NCI-H1417 treated with DMSO at 0.1 percent for 48 hours (cell line): ENCODE data around the gene DOK3.
"Not testable (repeated sequence)": the region's sequence is repeated elsewhere in the genome, so short reads cannot be mapped to it uniquely, and the experiment has no call there.

Source experiments
- DNase-seq: peaks from one replicate; lab custom pipeline; 2025; lab: John Stamatoyannopoulos, UW

DOK3 gene

GRCh38 chr5:177535125-177535524 lies 25.5 kb upstream of the DOK3 start:
- DNase-seq = no peak

GRCh38 chr5:177534433-177534832 lies 24.8 kb upstream of the DOK3 start:
- not testable (repeated sequence) for DNase-seq

DNA sequence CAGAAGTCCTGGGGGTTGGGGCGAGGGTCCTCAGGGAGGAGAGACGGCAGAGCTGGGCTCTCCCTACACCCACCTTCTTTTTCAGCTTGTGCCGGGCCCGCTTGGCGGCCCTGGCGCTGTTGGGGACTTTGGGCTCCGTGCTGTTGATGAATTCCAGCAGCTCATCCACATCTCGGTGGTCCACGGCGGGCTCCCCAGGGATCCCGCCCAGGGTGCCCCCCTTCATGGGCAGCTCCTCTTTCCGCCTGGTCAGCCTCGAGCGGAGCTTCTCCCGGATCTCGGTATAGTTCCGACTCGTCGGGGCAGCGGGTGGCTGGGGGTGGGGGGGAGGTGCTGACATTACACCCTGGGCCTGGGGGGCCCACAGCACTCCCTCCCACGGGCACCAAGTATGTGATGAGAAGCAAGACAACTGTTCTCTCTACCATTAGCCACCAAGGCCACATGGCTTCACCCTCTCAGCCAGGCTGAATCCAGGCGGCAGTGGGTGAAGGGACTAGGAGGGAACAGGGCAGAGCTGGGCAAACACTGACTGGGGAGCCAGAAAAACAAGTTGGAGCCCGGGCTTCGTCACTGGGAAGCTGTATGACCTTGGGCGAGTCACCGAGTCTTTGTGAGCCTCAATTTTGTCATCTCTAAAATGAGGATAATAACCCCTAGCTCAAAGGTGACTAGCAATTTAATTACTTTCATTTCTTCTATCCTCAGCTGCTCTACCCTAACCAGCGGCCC lies 21.7 kb upstream of the DOK3 start:
- DNase-seq = no peak

DNA sequence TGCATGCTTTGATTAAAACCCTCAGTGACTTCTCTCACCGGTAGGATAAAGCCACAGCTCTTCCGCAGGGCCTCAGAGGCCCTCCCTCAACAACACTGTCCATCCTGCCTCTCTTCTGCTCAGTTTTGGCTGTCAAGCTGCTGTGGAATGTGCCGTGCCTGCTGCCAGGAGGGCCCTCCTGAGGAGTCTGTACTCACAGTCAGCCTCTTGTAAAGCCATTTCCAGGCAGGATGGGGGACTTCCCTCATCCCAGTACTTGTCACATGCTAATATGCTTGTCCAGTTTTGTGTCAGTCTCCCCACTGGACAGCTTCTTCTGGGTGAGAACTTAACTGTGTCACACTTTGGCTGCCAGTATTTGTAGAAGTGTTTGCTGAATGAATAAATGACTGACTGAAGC lies 21.0 kb upstream of the DOK3 start:
- no peak for DNase-seq

- DNase-seq = no peak
Observed at GRCh38 chr5:177529247-177530203, 19.9 kb upstream of the DOK3 start.

GRCh38 chr5:177528631-177529030 lies 19.0 kb upstream of the DOK3 start:
- DNase-seq = no peak

- DNase-seq = no peak
Observed at GRCh38 chr5:177527595-177527994, 18.0 kb upstream of the DOK3 start.

- no peak for DNase-seq
Observed at GRCh38 chr5:177526791-177527190, 17.2 kb upstream of the DOK3 start.

- DNase-seq = no peak
Observed at GRCh38 chr5:177526191-177526590, 16.6 kb upstream of the DOK3 start.

DNA sequence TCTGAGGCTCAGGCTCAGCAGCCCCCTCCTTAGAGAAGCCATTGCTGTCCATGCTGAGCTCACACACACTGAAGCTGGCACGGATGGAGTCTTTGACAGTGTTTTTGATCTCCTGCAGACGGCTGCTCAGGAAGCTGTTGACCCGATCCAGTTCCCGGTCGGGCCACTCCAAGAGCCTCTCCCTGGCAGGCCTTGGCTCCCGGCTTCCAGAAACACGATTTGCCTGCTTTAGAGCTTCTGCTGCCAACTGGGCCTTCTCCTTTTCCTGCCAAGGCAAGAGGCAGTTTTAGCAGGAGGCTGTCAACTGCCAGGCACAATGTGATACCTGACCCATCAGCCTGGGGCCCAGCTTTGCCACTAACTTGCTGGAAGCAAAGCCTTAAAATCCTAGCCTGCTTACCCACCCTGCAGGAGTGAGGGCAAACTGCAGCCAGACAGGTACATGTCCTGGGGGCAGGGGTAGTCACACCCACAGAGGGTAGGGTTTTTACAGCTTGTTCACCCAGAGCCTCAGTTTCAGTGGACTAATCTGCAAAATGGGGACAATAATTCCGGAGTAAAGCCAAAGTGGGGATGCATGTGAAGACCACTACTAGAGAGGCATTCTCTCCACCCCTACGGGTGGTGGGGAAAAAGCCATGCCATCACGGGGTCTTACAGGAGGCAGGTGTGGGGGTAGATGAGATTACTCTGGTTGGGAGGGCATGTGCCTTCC lies 15.5 kb upstream of the DOK3 start:
- DNase-seq = no peak

DNA sequence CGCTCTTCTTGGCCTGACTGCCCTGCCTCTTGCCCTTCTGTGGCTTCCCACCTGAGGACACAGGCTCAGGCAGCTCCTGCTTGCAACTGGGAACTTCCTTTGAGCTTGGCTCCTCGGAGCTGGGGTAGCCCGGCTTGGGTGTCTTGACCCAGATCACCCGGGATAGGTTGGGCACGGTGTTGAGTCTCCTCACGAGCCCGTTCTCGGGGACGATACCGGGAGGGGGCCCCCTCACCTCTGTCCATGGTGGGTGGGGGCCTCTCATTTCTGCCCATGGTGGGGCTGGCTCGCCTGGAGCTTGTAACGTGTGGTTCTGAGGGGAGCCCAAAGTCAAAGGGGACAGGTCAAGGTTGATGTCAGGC lies 14.9 kb upstream of the DOK3 start:
- DNase-seq = no peak

DNA sequence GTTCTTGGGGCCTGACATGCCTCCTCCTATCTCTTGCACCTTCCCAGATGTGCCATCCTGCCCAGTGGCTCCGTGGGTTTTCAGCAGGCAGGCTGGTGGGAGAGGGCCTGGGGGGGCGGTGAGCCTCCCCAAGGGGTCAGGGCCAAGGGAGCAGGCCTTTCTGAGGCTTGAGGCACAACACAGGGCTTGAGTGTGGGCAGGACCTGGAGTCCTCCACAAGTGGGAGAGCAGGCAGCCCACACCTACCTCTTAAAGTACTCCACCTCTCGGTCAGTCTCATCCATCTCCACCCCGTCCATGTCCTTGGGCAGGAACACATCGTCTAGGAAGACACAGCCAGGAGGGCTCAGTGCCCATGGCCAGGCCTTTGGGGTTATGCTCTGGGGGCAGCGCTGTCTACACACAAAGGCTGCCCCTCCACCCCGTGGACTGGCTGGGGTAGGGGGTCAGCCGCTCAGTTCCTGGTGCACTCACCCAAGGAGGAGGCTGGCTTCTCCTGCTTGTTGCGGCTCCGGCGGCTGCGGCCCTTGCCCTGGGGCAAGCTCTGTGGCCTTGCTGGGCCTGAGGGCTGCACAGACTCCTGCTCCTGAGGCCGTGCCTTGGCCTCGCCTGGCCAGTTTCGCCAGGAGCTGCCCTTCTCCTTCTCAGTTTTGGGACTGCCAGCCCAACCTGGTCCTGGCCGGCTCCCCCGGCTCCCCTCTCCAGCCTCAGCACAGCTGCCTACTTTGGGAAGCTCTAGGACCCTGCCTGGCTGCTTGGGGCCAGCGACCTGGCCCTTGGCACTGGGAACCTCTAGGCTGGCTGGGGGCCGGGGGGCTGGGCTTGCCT lies 14.3 kb upstream of the DOK3 start:
- no peak for DNase-seq

GRCh38 chr5:177520916-177521513 lies 11.4 kb upstream of the DOK3 start:
- DNase-seq = no peak

DNA sequence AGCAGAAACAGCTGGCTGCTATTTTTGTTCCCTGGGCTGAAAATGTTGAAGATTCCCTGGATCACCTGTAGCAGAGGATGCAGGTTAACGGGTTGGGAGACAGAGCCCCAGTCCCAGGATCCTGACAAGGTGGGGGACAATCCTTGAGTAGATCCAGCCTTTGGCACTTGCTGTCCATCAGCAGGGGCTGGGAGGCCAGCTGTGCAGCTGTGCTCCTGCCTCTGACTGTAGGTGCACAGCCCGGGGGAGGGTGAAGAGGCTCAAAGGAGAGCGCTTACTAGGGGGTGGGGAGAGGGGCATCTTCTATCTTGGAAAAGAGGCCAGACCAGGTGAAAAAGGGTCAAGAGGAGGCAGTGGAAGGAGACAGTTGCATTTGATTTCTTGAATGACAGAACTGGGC lies 10.6 kb upstream of the DOK3 start:
- DNase-seq = no peak

DNA sequence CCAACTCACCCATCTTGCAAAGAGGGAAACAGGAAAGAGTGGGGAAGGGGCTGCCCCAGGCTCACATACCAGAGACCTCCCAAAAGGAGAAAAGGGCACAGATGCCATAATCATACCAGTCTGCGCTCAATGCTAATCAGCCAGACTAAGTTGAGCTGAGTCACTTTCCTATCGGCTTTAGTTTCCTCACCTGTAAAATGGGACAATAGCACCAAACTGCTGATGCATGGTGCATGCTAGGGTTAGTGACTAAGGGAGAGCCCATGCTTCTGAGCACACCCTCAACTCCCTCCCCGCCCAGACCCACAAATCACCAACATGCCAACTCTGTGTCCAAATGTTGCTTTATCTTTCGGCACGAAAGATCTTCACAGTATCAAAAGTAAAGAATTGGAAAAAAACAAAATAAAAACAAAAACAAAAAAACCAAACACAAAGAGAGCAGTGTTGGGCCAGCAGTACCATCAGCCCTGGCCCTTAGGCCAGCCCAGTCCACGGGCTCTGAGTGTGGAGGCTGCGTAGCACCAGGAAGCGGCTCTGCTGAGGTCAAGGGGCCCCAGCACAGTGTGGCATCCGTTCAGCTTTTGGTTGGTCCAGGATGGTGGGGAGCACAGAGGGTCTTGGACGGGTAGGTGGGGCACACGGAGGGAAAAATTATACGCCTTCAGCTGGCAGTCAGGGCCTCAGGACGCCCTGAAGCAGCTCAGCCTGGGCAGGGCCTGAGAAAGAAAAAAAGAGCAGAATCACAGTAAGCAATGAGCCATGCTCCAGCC lies 10.0 kb upstream of the DOK3 start:
- no peak for DNase-seq

DNA sequence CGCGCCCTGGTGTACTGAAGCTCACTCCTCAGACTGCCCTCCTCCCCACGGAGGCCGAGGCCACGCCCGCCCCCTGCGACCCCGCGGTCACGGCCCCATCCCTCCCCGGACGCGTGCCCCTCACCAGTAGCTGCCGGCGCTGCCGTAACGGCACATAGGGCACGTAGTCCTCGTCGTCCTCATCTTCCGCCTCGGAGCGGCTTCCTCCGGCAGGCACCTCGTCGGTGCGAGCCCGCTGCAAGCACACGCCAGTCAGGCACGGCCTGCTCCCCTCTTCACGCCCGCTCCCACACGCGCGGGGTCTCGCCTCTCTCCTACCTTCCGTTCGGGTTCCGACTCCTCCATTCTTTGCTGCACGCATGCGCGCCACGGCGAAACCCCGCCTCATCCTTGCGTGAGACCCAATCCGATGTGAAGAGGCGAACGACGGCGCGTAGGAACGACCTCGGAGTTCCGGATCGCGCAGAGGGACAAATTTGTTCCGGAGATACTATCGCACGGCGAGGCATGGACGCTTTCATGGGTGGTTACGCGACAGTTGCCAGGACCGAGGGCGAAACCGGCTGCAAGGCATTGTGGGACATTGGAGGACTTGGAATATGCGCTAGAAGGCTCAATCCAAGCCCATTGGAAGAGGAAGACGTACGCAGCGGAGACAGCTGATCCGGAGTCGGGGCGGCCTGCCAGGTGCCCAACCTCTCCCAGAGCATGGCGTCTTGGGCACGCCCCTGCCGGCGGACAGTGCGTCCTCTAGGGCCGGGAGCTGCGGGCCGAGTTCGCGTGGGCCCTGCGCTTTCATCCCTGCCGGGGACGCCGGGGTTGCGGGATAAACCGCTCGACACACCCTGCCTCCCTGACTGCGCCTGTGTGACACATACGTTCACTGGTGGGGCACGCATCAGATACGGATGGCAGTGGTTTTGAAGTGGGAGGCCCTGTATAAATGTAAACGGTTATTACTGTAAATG lies 7.3 kb upstream of the DOK3 start, which contains the start of gene DDX41:
Gene DDX41, minus strand, starts transcription at position 361 of the 968 bp plus-strand sequence. Its CDS starts 16 bp downstream, at position 345.
- peak; percentile 56 for DNase-seq

- no peak for DNase-seq
Observed at GRCh38 chr5:177515580-177515979, 6.0 kb upstream of the DOK3 start.

DNA sequence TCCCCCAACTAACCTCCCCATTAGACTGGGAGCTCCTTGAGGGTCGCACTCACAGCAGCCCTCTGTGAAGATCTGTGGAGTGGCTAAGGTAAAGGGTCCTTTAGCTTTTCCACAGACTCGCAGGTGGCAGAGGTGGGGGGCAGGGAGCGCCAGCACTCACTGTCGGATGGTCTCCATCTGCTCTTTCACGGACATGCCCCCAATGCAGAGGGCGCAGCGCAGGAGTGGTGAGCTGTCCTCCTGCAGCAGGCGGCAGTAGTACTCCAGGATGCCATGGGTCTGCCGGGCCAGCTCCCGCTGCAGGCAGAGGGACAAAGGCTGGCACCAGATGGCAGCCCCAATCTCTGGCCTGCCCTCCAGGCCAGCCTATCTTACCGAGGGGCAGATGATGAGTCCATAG lies 4.9 kb upstream of the DOK3 start:
- DNase-seq = no peak

DNA sequence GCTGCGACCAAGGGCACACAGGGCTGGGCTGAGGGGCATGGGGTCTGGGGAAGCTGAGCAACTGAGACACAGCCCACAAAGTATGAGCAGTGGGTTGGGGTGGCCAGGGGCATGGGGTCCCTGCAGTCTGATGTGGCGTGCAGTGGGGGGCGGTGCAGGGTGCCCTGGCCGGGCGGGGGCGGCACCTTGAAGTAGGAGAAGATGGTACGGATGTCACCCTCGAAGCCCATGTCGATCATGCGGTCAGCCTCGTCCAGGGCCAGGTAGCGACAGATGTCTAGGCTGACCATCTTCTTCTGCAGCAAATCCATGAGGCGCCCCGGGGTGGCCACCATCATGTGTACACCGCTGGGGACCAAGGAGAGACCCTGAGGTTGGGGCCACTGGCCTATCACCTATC lies 3.9 kb upstream of the DOK3 start:
- no peak for DNase-seq
